ENCODE data around the gene GSE1. TPM values are rescaled to one million over a fixed set of nuclear protein-coding genes. Genes with fewer than 3 reads are reported as not detected.

The GSE1 gene
- total and polyA plus RNA-seq, 2 experiments from 2014 or later: 27.9 to 43.5 TPM

GRCh38 chr16:85569039-85569614 is 44.0 kb upstream of the GSE1 start:
- H3K4me3 ChIP-seq: no peak overlapping the region
- H3K27ac ChIP-seq: peak overlapping the region; percentile 39
- H2AFZ ChIP-seq: no peak overlapping the region
- no peak overlapping the region for H3K4me2 ChIP-seq
- H3K36me3 ChIP-seq (replicated peaks; ENCODE audit: insufficient read depth, low read depth): no peaks in the 10 kb centered on the region
- H3K9me2 ChIP-seq (replicated peaks; ENCODE audit: insufficient read depth): no peaks in the 10 kb centered on the region
- H3K27me3 ChIP-seq: no peaks in the 10 kb centered on the region
- TF ChIP-seq CTCF (IDR thresholded peaks at IDR 0.05; ENCODE audit: poor library complexity): no peak
- H4K20me1 ChIP-seq (ENCODE audit: insufficient read depth, poor library complexity, severe bottlenecking): peaks cover 69% of the 10 kb centered on the region
- peaks cover 46% of the 10 kb centered on the region for H3K4me1 ChIP-seq (ENCODE audit: insufficient read depth)
- no peak for DNase-seq (ENCODE audit: low spot score)
- 85% methylated on average over 11 of the region's 11 CpGs for WGBS (ENCODE audit: low lambda C conversion rate, missing lambda C conversion rate)
- H3K9me3 ChIP-seq (ENCODE audit: low read depth): no peaks in the 10 kb centered on the region
- H3K79me2 ChIP-seq: peaks cover 97% of the 10 kb centered on the region

GRCh38 chr16:85569615-85570212 is 43.4 kb upstream of the GSE1 start:
- no peak for TF ChIP-seq CTCF (IDR thresholded peaks at IDR 0.05; ENCODE audit: poor library complexity)
- TF ChIP-seq EZH2phosphoT487 (IDR thresholded peaks at IDR 0.05; ENCODE audit: low read depth, severe bottlenecking, unreplicated experiment): no peak
- no peak for TF ChIP-seq EZH2 (IDR thresholded peaks at IDR 0.05; ENCODE audit: borderline replicate concordance)
- DNase-seq (ENCODE audit: low spot score): no peak
- WGBS (ENCODE audit: low lambda C conversion rate, missing lambda C conversion rate): 57% methylated on average over 20 of the region's 20 CpGs

GRCh38 chr16:85570213-85570734 is 42.8 kb upstream of the GSE1 start:
- peaks cover 69% of the 10 kb centered on the region for H4K20me1 ChIP-seq (ENCODE audit: insufficient read depth, poor library complexity, severe bottlenecking)
- H3K9me2 ChIP-seq (replicated peaks; ENCODE audit: insufficient read depth): no peaks in the 10 kb centered on the region
- H3K4me1 ChIP-seq (ENCODE audit: insufficient read depth): peaks cover 57% of the 10 kb centered on the region
- H3K36me3 ChIP-seq (replicated peaks; ENCODE audit: insufficient read depth, low read depth): no peaks in the 10 kb centered on the region
- WGBS (ENCODE audit: low lambda C conversion rate, missing lambda C conversion rate): 59% methylated on average over 13 of the region's 13 CpGs
- peaks cover 97% of the 10 kb centered on the region for H3K79me2 ChIP-seq
- no peak overlapping the region for H2AFZ ChIP-seq
- peak overlapping the region; percentile 19 for H3K27ac ChIP-seq
- no peak for DNase-seq (ENCODE audit: low spot score)
- TF ChIP-seq CTCF (IDR thresholded peaks at IDR 0.05; ENCODE audit: poor library complexity): no peak
- no peak for TF ChIP-seq EZH2phosphoT487 (IDR thresholded peaks at IDR 0.05; ENCODE audit: low read depth, severe bottlenecking, unreplicated experiment)
- TF ChIP-seq EZH2 (IDR thresholded peaks at IDR 0.05; ENCODE audit: borderline replicate concordance): no peak
- H3K27me3 ChIP-seq: no peaks in the 10 kb centered on the region
- no peaks in the 10 kb centered on the region for H3K9me3 ChIP-seq (ENCODE audit: low read depth)
- no peak overlapping the region for H3K4me3 ChIP-seq
- no peak overlapping the region for H3K4me2 ChIP-seq

More at GRCh38 chr16:85569615-85570212, 43.4 kb upstream of the GSE1 start:
- H3K9me2 ChIP-seq (replicated peaks; ENCODE audit: insufficient read depth): no peaks in the 10 kb centered on the region
- H3K27me3 ChIP-seq: no peaks in the 10 kb centered on the region
- peaks cover 97% of the 10 kb centered on the region for H3K79me2 ChIP-seq
- H3K27ac ChIP-seq: peak overlapping the region; percentile 39
- H2AFZ ChIP-seq: no peak overlapping the region
- no peaks in the 10 kb centered on the region for H3K9me3 ChIP-seq (ENCODE audit: low read depth)
- peaks cover 52% of the 10 kb centered on the region for H3K4me1 ChIP-seq (ENCODE audit: insufficient read depth)
- H3K36me3 ChIP-seq (replicated peaks; ENCODE audit: insufficient read depth, low read depth): no peaks in the 10 kb centered on the region
- H3K4me2 ChIP-seq: no peak overlapping the region
- no peak overlapping the region for H3K4me3 ChIP-seq
- H4K20me1 ChIP-seq (ENCODE audit: insufficient read depth, poor library complexity, severe bottlenecking): peaks cover 69% of the 10 kb centered on the region
